ENCODE data around the gene PRSS36.
A peak's percentile ranks its signal among the peaks of the same experiment; 100 is the strongest.

DNA sequence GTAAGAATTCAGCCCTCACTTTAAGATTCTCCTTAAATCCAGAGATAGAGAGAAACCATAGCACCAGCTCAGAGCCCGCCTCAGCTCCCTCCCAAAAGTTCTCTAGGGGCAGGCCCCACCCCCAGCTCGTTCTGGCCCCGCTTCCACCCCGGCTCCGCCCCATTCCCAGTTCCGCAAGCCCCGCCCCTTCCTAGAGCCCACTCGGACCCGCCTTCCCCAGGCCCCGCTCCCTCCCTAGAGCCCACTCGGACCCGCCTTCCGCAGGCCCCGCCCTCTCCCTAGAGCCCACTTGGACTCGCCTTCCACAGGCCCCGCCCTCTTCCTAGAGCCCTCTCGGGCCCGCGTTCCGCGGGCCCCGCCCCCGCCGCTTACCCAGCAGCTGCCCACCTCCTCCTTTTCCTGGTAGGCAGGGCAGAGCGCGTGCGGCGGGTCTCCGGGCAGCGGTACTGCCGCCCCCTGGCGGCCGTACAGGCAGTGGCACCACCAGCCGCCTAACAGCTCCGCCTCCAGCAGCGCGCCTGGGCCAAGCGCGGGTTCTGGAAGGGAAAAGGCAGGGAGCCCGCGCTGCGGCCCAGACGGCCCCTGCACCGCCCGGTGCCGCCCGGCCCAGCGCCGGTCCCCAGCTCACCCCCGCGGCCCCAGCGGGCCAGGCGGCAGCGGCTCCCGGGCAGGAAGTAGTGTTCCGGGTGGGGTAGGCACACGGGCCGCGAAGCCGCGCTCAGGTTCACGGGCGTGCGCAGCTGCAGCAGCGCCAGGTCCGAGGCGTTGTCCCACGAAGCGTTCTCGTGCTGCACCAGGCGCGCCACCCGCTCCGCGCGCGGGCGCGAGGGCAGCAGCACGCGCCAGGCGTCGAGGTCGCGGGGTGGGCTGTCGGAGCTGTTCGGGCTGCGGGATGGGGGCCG is 7.5 kb downstream of the PRSS36 start:
- TF ChIP-seq EP300 (IDR thresholded peaks at IDR 0.05; ENCODE audit: borderline replicate concordance), result no peak
- TF ChIP-seq, protein P1, sequence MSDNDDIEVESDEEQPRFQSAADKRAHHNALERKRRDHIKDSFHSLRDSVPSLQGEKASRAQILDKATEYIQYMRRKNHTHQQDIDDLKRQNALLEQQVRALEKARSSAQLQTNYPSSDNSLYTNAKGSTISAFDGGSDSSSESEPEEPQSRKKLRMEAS (IDR thresholded peaks at IDR 0.05), result peak; percentile 81
- TF ChIP-seq TAF1 (IDR thresholded peaks at IDR 0.05; ENCODE audit: low read depth), result peak; percentile 25; the same call in 1 of the 2 replicates
- TF ChIP-seq CREB1 (IDR thresholded peaks at IDR 0.05; ENCODE audit: low read depth), result no peak
- peak; percentile 82 for TF ChIP-seq RAD21 (IDR thresholded peaks at IDR 0.05; ENCODE audit: low read depth)
- no peak for TF ChIP-seq TEAD4 (IDR thresholded peaks at IDR 0.05)
- TF ChIP-seq, protein P2, sequence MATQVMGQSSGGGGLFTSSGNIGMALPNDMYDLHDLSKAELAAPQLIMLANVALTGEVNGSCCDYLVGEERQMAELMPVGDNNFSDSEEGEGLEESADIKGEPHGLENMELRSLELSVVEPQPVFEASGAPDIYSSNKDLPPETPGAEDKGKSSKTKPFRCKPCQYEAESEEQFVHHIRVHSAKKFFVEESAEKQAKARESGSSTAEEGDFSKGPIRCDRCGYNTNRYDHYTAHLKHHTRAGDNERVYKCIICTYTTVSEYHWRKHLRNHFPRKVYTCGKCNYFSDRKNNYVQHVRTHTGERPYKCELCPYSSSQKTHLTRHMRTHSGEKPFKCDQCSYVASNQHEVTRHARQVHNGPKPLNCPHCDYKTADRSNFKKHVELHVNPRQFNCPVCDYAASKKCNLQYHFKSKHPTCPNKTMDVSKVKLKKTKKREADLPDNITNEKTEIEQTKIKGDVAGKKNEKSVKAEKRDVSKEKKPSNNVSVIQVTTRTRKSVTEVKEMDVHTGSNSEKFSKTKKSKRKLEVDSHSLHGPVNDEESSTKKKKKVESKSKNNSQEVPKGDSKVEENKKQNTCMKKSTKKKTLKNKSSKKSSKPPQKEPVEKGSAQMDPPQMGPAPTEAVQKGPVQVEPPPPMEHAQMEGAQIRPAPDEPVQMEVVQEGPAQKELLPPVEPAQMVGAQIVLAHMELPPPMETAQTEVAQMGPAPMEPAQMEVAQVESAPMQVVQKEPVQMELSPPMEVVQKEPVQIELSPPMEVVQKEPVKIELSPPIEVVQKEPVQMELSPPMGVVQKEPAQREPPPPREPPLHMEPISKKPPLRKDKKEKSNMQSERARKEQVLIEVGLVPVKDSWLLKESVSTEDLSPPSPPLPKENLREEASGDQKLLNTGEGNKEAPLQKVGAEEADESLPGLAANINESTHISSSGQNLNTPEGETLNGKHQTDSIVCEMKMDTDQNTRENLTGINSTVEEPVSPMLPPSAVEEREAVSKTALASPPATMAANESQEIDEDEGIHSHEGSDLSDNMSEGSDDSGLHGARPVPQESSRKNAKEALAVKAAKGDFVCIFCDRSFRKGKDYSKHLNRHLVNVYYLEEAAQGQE (IDR thresholded peaks at IDR 0.05; ENCODE audit: low read depth), result no peak
- TF ChIP-seq YY1 (IDR thresholded peaks at IDR 0.05; ENCODE audit: low read depth), result no peak
- TF ChIP-seq CEBPB (IDR thresholded peaks at IDR 0.05), result no peak

All from Ishikawa (cell line).